Measurements from ENCODE around the gene APOBEC3H.
"Not testable (repeated sequence)": the region's sequence is repeated elsewhere in the genome, so short reads cannot be mapped to it uniquely, and the experiment has no call there.

The APOBEC3H gene

DNA sequence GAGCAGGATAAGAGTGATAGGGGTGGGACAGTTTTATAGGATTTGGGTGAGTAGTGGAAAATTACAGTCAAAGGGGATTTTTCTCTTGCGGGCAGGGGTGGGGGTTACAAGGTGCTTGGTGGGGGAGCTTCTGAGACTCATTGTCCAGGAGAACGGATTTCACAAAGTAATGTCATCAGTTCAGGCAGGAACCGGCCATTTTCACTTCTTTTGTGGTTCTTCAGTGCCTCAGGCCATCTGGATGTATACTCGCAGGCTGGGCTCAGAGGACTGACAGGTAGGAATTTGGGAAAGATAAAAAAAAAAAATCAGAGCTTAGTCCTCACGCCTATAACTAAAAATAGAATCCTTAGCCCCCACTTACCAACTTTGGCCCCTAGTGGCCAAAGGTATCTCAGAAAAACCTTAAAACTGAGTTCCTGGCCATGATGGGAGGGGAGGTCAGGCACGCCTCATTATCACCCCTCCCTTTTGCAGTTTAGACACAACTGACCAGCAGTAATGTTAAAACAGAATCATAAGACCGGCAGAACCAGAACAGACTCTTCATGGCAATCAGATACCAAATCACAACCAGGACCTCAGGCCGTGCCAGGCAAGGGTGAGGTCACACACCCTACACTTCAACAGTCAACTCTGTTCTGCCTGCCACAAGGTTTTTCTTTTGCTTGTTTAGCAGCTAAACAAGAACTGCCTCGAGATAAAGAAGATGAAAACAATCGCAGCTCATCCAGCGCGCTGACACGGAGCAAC is 28.8 kb upstream of the APOBEC3H start:
- Histone ChIP-seq H3K4me3 (ENCODE audit: low read depth, low read length) (no peak overlapping the region), H3K27ac (ENCODE audit: low read depth, low read length) (no peak overlapping the region), H3K4me2 (ENCODE audit: low read length) (peak overlapping the region; percentile 34), H2AFZ (ENCODE audit: insufficient read depth, low read length, poor library complexity) (no peak overlapping the region), H3K4me1 (ENCODE audit: control insufficient read depth in 1 of 2, insufficient read depth in 2 of 2, low read length in 2 of 2) (peaks cover 6 to 16% of the 10 kb centered on the region in 2 experiments), H3K9me3 (ENCODE audit: insufficient read depth, low read depth, low read length) (no peaks in the 10 kb centered on the region), H2AK5ac (ENCODE audit: low read length) (no peak overlapping the region), H3K27me3 (ENCODE audit: insufficient read depth, low read length) (no peaks in the 10 kb centered on the region), H3K9ac (ENCODE audit: low read length) (no peak overlapping the region), H3K36me3 (ENCODE audit: control insufficient read depth in 1 of 2, insufficient read depth in 2 of 2, low read length in 2 of 2) (no peaks in the 10 kb centered on the region), H3K79me2 (ENCODE audit: control insufficient read depth, insufficient read depth, low read length, poor library complexity) (no peaks in the 10 kb centered on the region), H3K18ac (ENCODE audit: low read length) (no peak overlapping the region), H3K23ac (ENCODE audit: low read length) (no peak overlapping the region), H3K79me1 (ENCODE audit: low read length) (no peaks in the 10 kb centered on the region), H3K14ac (ENCODE audit: low read length) (peak overlapping the region; percentile 28), H3K4ac (ENCODE audit: low read depth, low read length) (no peak overlapping the region), H2BK120ac (ENCODE audit: insufficient read depth, low read length, poor library complexity) (no peak overlapping the region), H4K91ac (ENCODE audit: low read depth, low read length) (no peak overlapping the region), H4K8ac (ENCODE audit: low read depth, low read length) (no peak overlapping the region), H2BK12ac (ENCODE audit: low read length) (no peak overlapping the region), H2BK5ac (ENCODE audit: low read depth, low read length, poor library complexity) (no peak overlapping the region), H4K12ac (ENCODE audit: low read depth, low read length) (no peak overlapping the region)
- no CpG with 5 or more reads among the region's 13 CpGs for WGBS (ENCODE audit: extremely low coverage, insufficient coverage, insufficient read length)
- DNase-seq, result peak in 1 of 2 donors; percentile 56

DNA sequence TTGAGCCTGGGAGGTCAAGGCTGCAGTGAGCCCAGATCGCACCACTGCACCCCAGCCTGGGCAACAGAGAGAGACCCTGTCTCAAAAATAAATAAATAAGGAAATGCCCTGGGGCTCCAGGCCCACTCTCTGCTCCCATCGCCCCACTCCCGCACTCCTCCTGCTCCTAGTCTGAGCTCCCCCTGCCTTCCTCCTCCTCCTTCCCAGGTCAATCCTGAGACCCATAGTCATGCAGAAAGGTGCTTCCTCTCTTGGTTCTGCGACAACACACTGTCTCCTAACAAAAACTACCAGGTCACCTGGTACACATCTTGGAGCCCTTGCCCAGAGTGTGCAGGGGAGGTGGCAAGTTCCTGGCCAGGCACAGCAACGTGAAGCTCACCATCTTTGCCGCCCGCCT is 26.9 kb upstream of the APOBEC3H start:
- Histone ChIP-seq H3K4me1 (ENCODE audit: control insufficient read depth in 1 of 2, insufficient read depth in 2 of 2, low read length in 2 of 2) (peaks cover 6 to 16% of the 10 kb centered on the region in 2 experiments), H2AK5ac (ENCODE audit: low read length) (no peak overlapping the region)

DNA sequence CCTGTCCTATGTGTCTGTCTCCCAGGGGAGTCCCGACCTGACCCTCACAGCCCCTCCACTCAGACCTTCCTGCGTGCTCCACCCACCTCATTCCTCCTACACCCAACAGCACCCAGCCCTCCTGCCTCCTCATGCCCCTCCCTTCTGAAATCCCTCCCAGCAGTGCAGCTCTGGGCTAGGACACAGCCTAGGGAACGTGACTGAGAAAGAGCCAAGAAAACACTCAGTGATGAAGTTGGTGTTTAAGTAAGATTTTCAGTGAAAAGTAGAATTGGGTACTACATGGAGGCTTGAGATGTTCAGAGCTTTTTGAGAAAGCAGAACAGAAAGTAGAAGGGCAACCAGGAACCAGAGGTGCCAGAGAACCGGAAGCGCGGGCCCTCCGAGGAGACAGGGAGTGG is 24.5 kb upstream of the APOBEC3H start:
- WGBS (ENCODE audit: extremely low coverage, insufficient coverage, insufficient read length), result no CpG with 5 or more reads among the region's 7 CpGs

More for the DNA sequence above, 26.9 kb upstream of the APOBEC3H start:
- Histone ChIP-seq H3K14ac (ENCODE audit: low read length) (no peak overlapping the region), H3K27ac (ENCODE audit: low read depth, low read length) (no peak overlapping the region), H3K36me3 (ENCODE audit: control insufficient read depth in 1 of 2, insufficient read depth in 2 of 2, low read length in 2 of 2) (no peaks in the 10 kb centered on the region), H3K23ac (ENCODE audit: low read length) (no peak overlapping the region), H3K9me3 (ENCODE audit: insufficient read depth, low read depth, low read length) (no peaks in the 10 kb centered on the region), H2BK5ac (ENCODE audit: low read depth, low read length, poor library complexity) (no peak overlapping the region), H3K18ac (ENCODE audit: low read length) (no peak overlapping the region), H4K91ac (ENCODE audit: low read depth, low read length) (no peak overlapping the region), H3K4me3 (ENCODE audit: low read depth, low read length) (no peak overlapping the region), H3K9ac (ENCODE audit: low read length) (no peak overlapping the region), H2BK12ac (ENCODE audit: low read length) (no peak overlapping the region), H2BK120ac (ENCODE audit: insufficient read depth, low read length, poor library complexity) (no peak overlapping the region), H4K8ac (ENCODE audit: low read depth, low read length) (no peak overlapping the region), H3K79me2 (ENCODE audit: control insufficient read depth, insufficient read depth, low read length, poor library complexity) (no peaks in the 10 kb centered on the region), H3K4ac (ENCODE audit: low read depth, low read length) (no peak overlapping the region), H3K79me1 (ENCODE audit: low read length) (no peaks in the 10 kb centered on the region), H2AFZ (ENCODE audit: insufficient read depth, low read length, poor library complexity) (no peak overlapping the region), H3K4me2 (ENCODE audit: low read length) (no peak overlapping the region), H4K12ac (ENCODE audit: low read depth, low read length) (no peak overlapping the region), H3K27me3 (ENCODE audit: insufficient read depth, low read length) (no peaks in the 10 kb centered on the region)
- WGBS (ENCODE audit: extremely low coverage, insufficient coverage, insufficient read length), result no CpG with 5 or more reads among the region's 7 CpGs
- DNase-seq, result no peak

DNA sequence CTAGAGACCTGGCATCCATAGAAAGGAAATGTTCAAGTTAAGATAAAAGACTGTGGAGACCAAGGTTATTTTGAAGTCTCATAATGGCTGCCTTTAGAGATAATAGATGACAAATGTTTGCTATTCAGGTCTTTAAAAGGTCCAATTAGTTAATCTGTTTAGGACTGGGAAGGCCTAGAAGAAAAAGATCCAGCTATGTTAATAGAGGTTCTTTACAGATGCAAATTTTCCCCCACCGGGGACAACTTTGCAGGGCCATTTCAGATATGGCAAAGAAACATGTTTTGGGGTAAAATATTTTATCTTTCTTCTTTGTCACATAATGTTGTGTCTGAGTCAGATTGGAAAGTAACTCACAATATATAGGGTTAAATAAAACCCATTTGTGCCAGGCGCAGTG is 23.1 kb upstream of the APOBEC3H start:
- WGBS (ENCODE audit: extremely low coverage, insufficient coverage, insufficient read length), result no CpG with 5 or more reads among the region's 2 CpGs
- H4K91ac ChIP-seq (ENCODE audit: low read depth, low read length), result no peak overlapping the region

More for the DNA sequence above, 24.5 kb upstream of the APOBEC3H start:
- H4K91ac ChIP-seq (ENCODE audit: low read depth, low read length); H3K36me3 ChIP-seq (ENCODE audit: control insufficient read depth in 1 of 2, insufficient read depth in 2 of 2, low read length in 2 of 2); H3K4ac ChIP-seq (ENCODE audit: low read depth, low read length); H3K27ac ChIP-seq (ENCODE audit: low read depth, low read length); H2BK12ac ChIP-seq (ENCODE audit: low read length); H2BK5ac ChIP-seq (ENCODE audit: low read depth, low read length, poor library complexity); H3K4me3 ChIP-seq (ENCODE audit: low read depth, low read length); H3K27me3 ChIP-seq (ENCODE audit: insufficient read depth, low read length); H3K18ac ChIP-seq (ENCODE audit: low read length); H4K12ac ChIP-seq (ENCODE audit: low read depth, low read length); H3K79me1 ChIP-seq (ENCODE audit: low read length); H3K9ac ChIP-seq (ENCODE audit: low read length); H2AK5ac ChIP-seq (ENCODE audit: low read length); DNase-seq; H3K4me2 ChIP-seq (ENCODE audit: low read length); H4K8ac ChIP-seq (ENCODE audit: low read depth, low read length); H3K79me2 ChIP-seq (ENCODE audit: control insufficient read depth, insufficient read depth, low read length, poor library complexity); H2BK120ac ChIP-seq (ENCODE audit: insufficient read depth, low read length, poor library complexity); H3K9me3 ChIP-seq (ENCODE audit: insufficient read depth, low read depth, low read length); H2AFZ ChIP-seq (ENCODE audit: insufficient read depth, low read length, poor library complexity); H3K14ac ChIP-seq (ENCODE audit: low read length); H3K23ac ChIP-seq (ENCODE audit: low read length): not testable (repeated sequence)
- peaks cover 0 to 16% of the 10 kb centered on the region in 2 experiments for H3K4me1 ChIP-seq (ENCODE audit: control insufficient read depth in 1 of 2, insufficient read depth in 2 of 2, low read length in 2 of 2)

More for the DNA sequence above, 23.1 kb upstream of the APOBEC3H start:
- Histone ChIP-seq H3K79me2 (ENCODE audit: control insufficient read depth, insufficient read depth, low read length, poor library complexity) (no peaks in the 10 kb centered on the region), H3K27ac (ENCODE audit: low read depth, low read length) (no peak overlapping the region), H3K14ac (ENCODE audit: low read length) (no peak overlapping the region), H4K12ac (ENCODE audit: low read depth, low read length) (no peak overlapping the region), H3K9me3 (ENCODE audit: insufficient read depth, low read depth, low read length) (peaks cover 2% of the 10 kb centered on the region), H3K18ac (ENCODE audit: low read length) (no peak overlapping the region), H3K4me2 (ENCODE audit: low read length) (no peak overlapping the region), H2BK12ac (ENCODE audit: low read length) (no peak overlapping the region), H2BK5ac (ENCODE audit: low read depth, low read length, poor library complexity) (no peak overlapping the region), H2BK120ac (ENCODE audit: insufficient read depth, low read length, poor library complexity) (no peak overlapping the region), H3K36me3 (ENCODE audit: control insufficient read depth in 1 of 2, insufficient read depth in 2 of 2, low read length in 2 of 2) (no peaks in the 10 kb centered on the region), H4K8ac (ENCODE audit: low read depth, low read length) (no peak overlapping the region), H3K9ac (ENCODE audit: low read length) (no peak overlapping the region), H2AFZ (ENCODE audit: insufficient read depth, low read length, poor library complexity) (no peak overlapping the region), H3K4me3 (ENCODE audit: low read depth, low read length) (no peak overlapping the region), H3K27me3 (ENCODE audit: insufficient read depth, low read length) (no peaks in the 10 kb centered on the region), H2AK5ac (ENCODE audit: low read length) (no peak overlapping the region), H3K4ac (ENCODE audit: low read depth, low read length) (no peak overlapping the region), H3K23ac (ENCODE audit: low read length) (no peak overlapping the region), H3K4me1 (ENCODE audit: control insufficient read depth in 1 of 2, insufficient read depth in 2 of 2, low read length in 2 of 2) (peaks cover 0 to 7% of the 10 kb centered on the region in 2 experiments), H3K79me1 (ENCODE audit: low read length) (no peaks in the 10 kb centered on the region)
- no peak for DNase-seq
